ENCODE results near the gene SEMA5A.
"Not testable (repeated sequence)": the region's sequence is repeated elsewhere in the genome, so short reads cannot be mapped to it uniquely, and the experiment has no call there.

The SEMA5A gene

DNA sequence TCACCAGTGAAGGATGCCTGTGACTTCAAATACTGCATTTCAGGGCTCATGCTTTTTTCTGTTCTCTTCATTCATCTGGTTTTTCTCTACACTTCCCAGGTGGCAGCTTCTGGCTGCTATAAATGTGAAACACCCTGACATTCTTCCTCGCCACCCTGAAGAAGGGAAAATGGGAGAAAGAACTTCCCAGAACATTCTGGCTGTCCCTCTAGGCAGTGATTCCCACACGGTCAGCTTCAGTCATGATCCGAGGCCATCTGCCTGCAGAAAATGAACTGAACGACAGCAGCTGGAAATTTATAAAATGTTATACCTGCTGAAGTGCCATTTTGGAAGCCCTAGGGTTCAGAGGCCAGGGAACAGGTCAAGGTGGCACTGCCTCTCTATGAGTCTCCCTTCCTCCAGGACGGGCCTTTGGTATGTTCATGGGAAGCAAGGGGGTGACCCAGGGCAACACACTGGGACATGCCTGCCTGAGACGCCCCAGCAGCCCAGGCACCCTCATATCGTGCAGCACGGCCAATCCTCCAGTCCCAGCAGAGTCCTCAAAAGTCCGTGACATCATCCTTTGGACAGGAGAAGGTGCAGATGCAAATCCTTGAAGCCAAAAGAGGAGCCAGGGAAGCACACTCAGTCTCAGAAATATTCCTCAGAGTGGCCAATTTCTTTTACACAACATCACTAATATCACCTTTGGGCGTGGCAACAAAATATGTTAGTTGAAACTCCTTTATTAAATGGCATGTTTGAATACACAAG, 107.1 kb downstream of the SEMA5A start:
- no peak for DNase-seq

DNA sequence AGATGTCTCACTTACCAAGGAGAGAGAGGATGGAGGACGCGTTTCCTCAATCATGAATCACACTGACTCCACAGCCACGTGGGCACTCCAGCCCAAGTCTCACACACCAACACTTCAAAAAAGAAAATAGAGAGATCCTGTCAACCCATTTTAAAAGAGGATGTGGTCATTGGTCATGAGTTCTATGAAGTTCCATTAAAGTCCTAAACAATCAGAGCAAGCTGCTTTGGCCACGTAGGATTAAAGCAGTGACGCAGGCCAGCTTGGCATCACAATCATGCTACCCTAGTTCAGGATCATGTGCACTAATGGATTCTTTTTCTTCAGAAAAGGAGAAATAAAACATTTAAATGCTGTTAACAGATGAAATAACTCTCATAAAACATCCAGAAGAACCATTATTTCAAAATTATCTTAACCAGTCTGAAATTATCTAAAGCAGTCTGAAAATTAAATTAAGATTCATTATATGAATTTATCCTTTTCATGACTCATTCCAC, 108.1 kb downstream of the SEMA5A start:
- DNase-seq, result no peak

- DNase-seq, result no peak
Observed at GRCh38 chr5:9431496-9432258, 114.2 kb downstream of the SEMA5A start.

DNA sequence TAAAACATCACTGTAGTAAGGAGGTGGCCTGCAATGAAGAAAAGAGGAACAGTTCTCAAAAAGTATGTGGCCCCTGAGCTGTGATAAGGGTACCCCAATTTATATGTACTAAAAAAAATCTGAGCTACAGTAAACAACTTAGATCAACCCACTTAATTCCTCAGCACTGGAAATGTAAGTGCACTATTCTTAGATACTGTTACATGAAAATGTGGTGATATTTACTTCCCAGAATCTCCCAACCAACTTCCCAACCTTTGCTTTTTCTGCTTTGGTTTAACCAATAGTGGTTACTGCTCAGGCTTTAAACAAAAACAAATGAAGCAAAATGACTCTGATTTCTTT, 114.8 kb downstream of the SEMA5A start:
- no peak for DNase-seq

- DNase-seq, result no peak
Observed at GRCh38 chr5:9430306-9430705, 115.6 kb downstream of the SEMA5A start.

DNA sequence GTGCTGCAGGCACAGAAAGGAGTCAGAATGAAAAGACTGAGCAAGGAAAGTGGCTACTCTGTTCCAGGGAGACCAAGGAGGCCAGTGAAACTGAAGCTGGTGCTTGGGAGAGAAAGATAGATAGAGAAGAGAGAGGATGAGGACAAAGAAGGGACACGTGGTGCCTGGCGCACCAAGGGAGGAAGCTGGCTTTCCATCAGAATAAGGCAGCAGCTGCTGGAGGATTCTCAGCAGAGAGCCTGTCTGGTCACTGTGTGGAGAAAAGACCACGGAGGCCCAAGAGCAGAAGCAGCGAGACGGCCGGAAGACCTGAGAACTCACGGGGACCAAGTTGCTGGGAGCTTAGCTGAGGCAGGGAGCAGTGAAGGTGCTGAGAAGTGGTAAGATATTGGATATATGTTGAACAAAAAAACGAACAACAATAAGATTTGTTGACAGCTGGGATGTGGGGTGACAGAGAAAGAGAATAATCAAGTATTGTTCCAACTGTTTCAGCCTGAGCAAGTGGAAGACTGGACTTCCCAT, 116.1 kb downstream of the SEMA5A start:
- DNase-seq, result no peak

- no peak for DNase-seq
Observed at GRCh38 chr5:9428272-9428671, 117.6 kb downstream of the SEMA5A start.

DNA sequence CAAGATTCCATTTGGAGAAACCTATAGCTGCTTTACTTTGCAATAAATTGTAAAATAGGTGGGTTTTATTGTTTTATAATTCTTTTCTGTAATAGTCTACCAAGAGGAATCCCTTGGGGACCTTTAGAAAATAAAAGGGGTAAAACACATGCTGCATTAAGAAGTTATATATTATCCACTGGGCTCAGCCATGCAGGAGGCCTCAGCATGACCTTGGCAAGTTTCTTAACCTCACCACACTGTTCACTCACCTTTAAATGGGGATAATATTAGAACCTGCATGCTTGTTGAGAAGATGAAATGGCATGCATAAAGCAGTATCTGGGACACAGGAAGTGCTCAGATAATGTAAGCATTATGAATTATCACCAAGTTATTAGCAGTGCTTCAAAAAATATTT, 120.2 kb downstream of the SEMA5A start:
- DNase-seq, result no peak

DNA sequence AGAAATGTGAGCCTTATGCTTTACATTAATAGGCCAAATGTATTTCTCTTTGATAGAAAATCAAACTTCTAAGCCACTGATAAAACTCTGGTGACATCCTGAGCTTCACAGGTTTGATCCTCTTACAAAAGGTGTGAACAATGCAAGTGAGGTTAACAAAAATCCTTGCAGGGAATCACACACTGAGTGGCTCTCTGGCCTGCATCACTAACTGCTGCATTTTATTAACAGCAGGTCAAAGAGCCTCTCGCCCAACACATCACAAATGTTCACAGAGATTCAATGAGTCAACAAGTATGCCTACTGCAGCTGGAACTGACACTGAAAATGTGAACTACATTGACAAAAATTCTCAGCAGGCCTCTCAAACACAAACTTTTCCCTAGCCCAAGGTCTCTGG, 122.3 kb downstream of the SEMA5A start:
- no peak for DNase-seq

GRCh38 chr5:9421884-9422283, 124.0 kb downstream of the SEMA5A start:
- DNase-seq, result no peak

- no peak for DNase-seq
Observed at GRCh38 chr5:9419794-9420193, 126.1 kb downstream of the SEMA5A start.

- DNase-seq, result no peak
Observed at GRCh38 chr5:9415566-9415965, 130.3 kb downstream of the SEMA5A start.

- DNase-seq, result no peak
Observed at GRCh38 chr5:9415091-9415490, 130.8 kb downstream of the SEMA5A start.

DNA sequence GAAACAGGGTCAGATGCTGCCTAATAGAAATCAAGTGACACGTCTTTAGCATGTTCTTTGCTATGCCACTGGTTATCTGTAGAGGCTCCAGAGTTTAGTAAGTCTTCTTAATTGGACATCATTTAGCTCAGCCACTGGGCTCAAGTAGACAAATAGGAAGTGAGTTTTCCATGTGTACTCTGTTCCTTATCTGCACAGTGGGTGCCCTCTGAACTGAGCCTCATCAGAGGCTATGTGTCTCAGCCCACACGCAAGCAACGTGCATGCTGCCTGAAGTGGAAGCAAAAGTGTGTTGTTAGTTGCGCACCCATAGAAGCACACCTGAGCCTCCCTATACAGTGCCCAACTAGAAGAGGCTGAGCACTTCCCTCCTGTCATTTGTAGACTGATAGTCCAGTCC, 134.7 kb downstream of the SEMA5A start:
- DNase-seq, result no peak

- DNase-seq, result no peak
Observed at GRCh38 chr5:9409413-9409960, 136.4 kb downstream of the SEMA5A start.

GRCh38 chr5:9408964-9409363, 136.9 kb downstream of the SEMA5A start:
- DNase-seq, result no peak

- no peak for DNase-seq
Observed at GRCh38 chr5:9405196-9405754, 140.6 kb downstream of the SEMA5A start.

- no peak for DNase-seq
Observed at GRCh38 chr5:9401786-9402472, 143.9 kb downstream of the SEMA5A start.

GRCh38 chr5:9399783-9400182, 146.1 kb downstream of the SEMA5A start:
- not testable (repeated sequence) for DNase-seq

- DNase-seq, result no peak
Observed at GRCh38 chr5:9399094-9399493, 146.8 kb downstream of the SEMA5A start.

DNA sequence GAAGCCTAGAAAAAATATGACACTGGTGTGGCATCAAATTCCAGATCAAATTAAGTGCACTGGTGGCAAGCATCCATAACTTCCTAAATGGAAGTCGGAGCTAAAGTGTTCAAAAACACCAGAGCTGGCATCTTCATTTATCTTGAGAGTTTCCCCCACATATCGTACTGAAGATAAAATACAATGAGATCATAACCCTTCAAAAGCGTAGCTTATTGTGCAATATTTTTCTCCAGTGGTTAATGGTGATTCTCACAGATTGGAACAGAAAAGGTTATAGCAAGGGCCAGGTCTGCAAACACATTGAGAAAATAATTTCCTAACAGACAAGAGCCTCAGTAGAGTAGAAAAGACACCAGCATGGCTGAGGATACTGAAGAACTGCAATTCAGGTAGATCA, 147.6 kb downstream of the SEMA5A start:
- no peak for DNase-seq

GRCh38 chr5:9396285-9396770, 149.5 kb downstream of the SEMA5A start:
- no peak for DNase-seq

- no peak for DNase-seq
Observed at GRCh38 chr5:9395706-9396105, 150.2 kb downstream of the SEMA5A start.

Measured in effector CD8-positive, alpha-beta T cell (primary cell).